GM12878 (cell line): ENCODE measurements around the gene HOMER2.

Experiments
- BACH1 ChIP-seq: fragments of 450-650 bp; IDR thresholded peaks from 2 replicates; pipeline ENCODE4 v1.6.1; 2017; ENCODE audit warnings: mild to moderate bottlenecking, borderline replicate concordance
- BCLAF1 ChIP-seq: fragments of 450-650 bp; IDR thresholded peaks from 2 replicates; pipeline ENCODE4 v1.6.1; 2017; ENCODE audit warnings: antibody characterized with exemption, mild to moderate bottlenecking, moderate library complexity
- BMI1 ChIP-seq: fragments of 450-650 bp; IDR thresholded peaks from 2 replicates; pipeline ENCODE4 v1.6.1; 2016; ENCODE audit warnings: mild to moderate bottlenecking, moderate library complexity, borderline replicate concordance
- EGR1 ChIP-seq, 2 experiments: IDR thresholded peaks; 1 replicate in 1 of 2; 2 replicates in 1 of 2; pipeline ENCODE4 v1.6.1; 2011 to 2012; ENCODE audit warnings: low read depth in 2 of 2, low read length in 2 of 2, borderline replicate concordance in 1 of 2, mild to moderate bottlenecking in 1 of 2, moderate library complexity in 1 of 2
- EZH2 ChIP-seq: IDR thresholded peaks from 2 replicates; pipeline ENCODE4 v1.6.1; 2012; ENCODE audit warnings: low read depth, mild to moderate bottlenecking, control low read depth, inconsistent platforms, low read length, borderline replicate concordance; ENCODE audit not compliant: control insufficient read depth
- NFYA ChIP-seq: IDR thresholded peaks from 2 replicates; pipeline ENCODE4 v1.6.1; 2011; ENCODE audit warnings: low read depth, mild to moderate bottlenecking, low read length, improper control_type of control experiment, borderline replicate concordance
- PAX5 ChIP-seq: IDR thresholded peaks from 2 replicates; pipeline ENCODE4 v1.6.1; 2011; ENCODE audit warnings: low read depth, low read length, borderline replicate concordance
- PKNOX1 ChIP-seq: fragments of 450-650 bp; IDR thresholded peaks from 2 replicates; pipeline ENCODE4 v1.6.1; 2016; ENCODE audit warnings: mild to moderate bottlenecking
- POLR2AphosphoS5 ChIP-seq: IDR thresholded peaks from 2 replicates; pipeline ENCODE4 v1.6.1; 2011; ENCODE audit warnings: mild to moderate bottlenecking, low read length, inconsistent platforms
- RELA ChIP-seq: fragments of 450-650 bp; IDR thresholded peaks from 2 replicates; pipeline ENCODE4 v1.8.0; 2014; ENCODE audit warnings: borderline replicate concordance; ENCODE audit not compliant: partially characterized antibody
- SMAD1 ChIP-seq: fragments of 450-650 bp; IDR thresholded peaks from 2 replicates; pipeline ENCODE4 v1.6.1; 2018; ENCODE audit warnings: mild to moderate bottlenecking, low read depth; ENCODE audit not compliant: partially characterized antibody
- STAT3 ChIP-seq: IDR thresholded peaks from 2 replicates; pipeline ENCODE4 v1.6.1; 2011; ENCODE audit warnings: low read depth, low read length, improper control_type of control experiment
- SUZ12 ChIP-seq: fragments of 200-600 bp; sonication (generic); IDR thresholded peaks from one replicate; pipeline ENCODE4 v1.6.1; 2018; ENCODE audit warnings: antibody characterized with exemption, mild to moderate bottlenecking; ENCODE audit not compliant: unreplicated experiment
- TF ChIP-seq, protein P1 (sequence below), 3 experiments: IDR thresholded peaks in 2 of 3; conservative IDR thresholded peaks in 1 of 3; 2 replicates each; pipeline ENCODE4 v1.5.1; 2011; ENCODE audit warnings: low read depth in 3 of 3, low read length in 3 of 3, mild to moderate bottlenecking in 3 of 3, control low read depth in 2 of 3, moderate library complexity in 2 of 3, inconsistent platforms in 1 of 3, mixed read lengths in 1 of 3; ENCODE audit not compliant: control insufficient read depth in 2 of 3, insufficient read depth in 1 of 3; ENCODE audit errors: extremely low read depth in 1 of 3

DNA sequence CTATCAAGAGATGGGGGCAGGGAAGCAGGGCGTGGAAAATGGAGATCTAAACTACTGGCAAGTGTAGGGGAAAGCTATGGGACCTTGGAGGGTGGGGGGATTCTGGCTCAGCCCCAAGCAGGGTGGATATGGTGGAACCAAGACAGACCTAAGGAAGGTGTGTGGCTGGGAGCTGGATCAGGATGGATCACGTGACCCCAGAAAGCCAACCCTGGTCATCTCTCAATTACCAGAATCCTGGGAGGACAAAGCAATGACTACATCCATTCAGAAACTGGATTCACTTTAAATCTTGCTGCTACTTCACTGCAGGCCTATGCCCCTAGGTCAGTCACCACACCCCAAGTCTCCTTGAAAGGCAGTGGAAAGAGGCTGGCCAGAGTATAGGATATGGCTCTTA, 74.7 kb downstream of the HOMER2 start:
- TF ChIP-seq PAX5 (no peak), POLR2AphosphoS5 (no peak), EGR1 (IDR thresholded peaks at IDR 0.05; ENCODE audit: borderline replicate concordance in 1 of 2, low read depth in 2 of 2, low read length in 2 of 2) (no peak), SMAD1 (no peak), NFYA (no peak), BCLAF1 (no peak), BMI1 (no peak), STAT3 (no peak), RELA (no peak), EZH2 (no peak), PKNOX1 (no peak), SUZ12 (no peak), BACH1 (no peak)
- TF ChIP-seq, protein P1, sequence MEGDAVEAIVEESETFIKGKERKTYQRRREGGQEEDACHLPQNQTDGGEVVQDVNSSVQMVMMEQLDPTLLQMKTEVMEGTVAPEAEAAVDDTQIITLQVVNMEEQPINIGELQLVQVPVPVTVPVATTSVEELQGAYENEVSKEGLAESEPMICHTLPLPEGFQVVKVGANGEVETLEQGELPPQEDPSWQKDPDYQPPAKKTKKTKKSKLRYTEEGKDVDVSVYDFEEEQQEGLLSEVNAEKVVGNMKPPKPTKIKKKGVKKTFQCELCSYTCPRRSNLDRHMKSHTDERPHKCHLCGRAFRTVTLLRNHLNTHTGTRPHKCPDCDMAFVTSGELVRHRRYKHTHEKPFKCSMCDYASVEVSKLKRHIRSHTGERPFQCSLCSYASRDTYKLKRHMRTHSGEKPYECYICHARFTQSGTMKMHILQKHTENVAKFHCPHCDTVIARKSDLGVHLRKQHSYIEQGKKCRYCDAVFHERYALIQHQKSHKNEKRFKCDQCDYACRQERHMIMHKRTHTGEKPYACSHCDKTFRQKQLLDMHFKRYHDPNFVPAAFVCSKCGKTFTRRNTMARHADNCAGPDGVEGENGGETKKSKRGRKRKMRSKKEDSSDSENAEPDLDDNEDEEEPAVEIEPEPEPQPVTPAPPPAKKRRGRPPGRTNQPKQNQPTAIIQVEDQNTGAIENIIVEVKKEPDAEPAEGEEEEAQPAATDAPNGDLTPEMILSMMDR (IDR thresholded peaks at IDR 0.05 in 2 of 3, conservative IDR thresholded peaks at IDR 0.05 in 1 of 3; ENCODE audit: control insufficient read depth in 2 of 3, extremely low read depth in 1 of 3, insufficient read depth in 1 of 3, low read depth in 3 of 3, low read length in 3 of 3): no peak
